SU-DHL-6 (cell line): ENCODE measurements around the gene MAP2K1.

Experiments used
- H2AFZ ChIP-seq: fragments of 200-600 bp; sonication (generic); 2 replicates; pipeline ENCODE4 v1.6.1; 2014; ENCODE audit warnings: low read depth, mild to moderate bottlenecking, moderate library complexity, mixed read lengths, antibody characterized with exemption, low read length; ENCODE audit not compliant: severe bottlenecking
- H3F3A ChIP-seq: fragments of 200-600 bp; shearing (Covaris generic); 2 replicates; pipeline ENCODE4 v1.6.0; 2016; ENCODE audit warnings: antibody characterized with exemption, mild to moderate bottlenecking; ENCODE audit not compliant: insufficient read depth
- H3K27ac ChIP-seq: fragments of 200-600 bp; sonication (generic); 2 replicates; pipeline ENCODE4 v1.5.1; 2016; ENCODE audit warnings: low read depth, mild to moderate bottlenecking, low read length, moderate library complexity, mixed read lengths
- H3K27me3 ChIP-seq: fragments of 200-600 bp; sonication (generic), shearing (Covaris generic); 2 replicates; pipeline ENCODE4 v1.6.0; 2014; ENCODE audit warnings: mild to moderate bottlenecking, low read length
- H3K36me3 ChIP-seq: fragments of 200-600 bp; sonication (generic); 2 replicates; pipeline ENCODE4 v1.6.1; 2014; ENCODE audit warnings: mild to moderate bottlenecking, low read length, mixed read lengths
- H3K4me2 ChIP-seq: fragments of 300-600, 200-600 bp; shearing (Covaris generic), sonication (generic); 2 replicates; pipeline ENCODE4 v1.6.0; 2014; ENCODE audit warnings: low read length, low read depth, mild to moderate bottlenecking; ENCODE audit not compliant: poor library complexity, severe bottlenecking
- H3K4me3 ChIP-seq: fragments of 200-600 bp; sonication (generic); 2 replicates; pipeline ENCODE4 v1.5.1; 2014; ENCODE audit warnings: antibody characterized with exemption, low read length, mild to moderate bottlenecking, mixed read lengths; ENCODE audit not compliant: insufficient read depth, poor library complexity, severe bottlenecking
- H3K79me2 ChIP-seq: fragments of 200-600 bp; sonication (generic); 2 replicates; pipeline ENCODE4 v1.6.1; 2014; ENCODE audit warnings: mild to moderate bottlenecking, low read length, moderate library complexity; ENCODE audit not compliant: insufficient read depth
- H3K9ac ChIP-seq: fragments of 200-600 bp; sonication (generic); 2 replicates; pipeline ENCODE4 v1.7.0; 2014; ENCODE audit warnings: mild to moderate bottlenecking, low read length
- H3K9me2 ChIP-seq: fragments of 200-600 bp; sonication (generic); replicated peaks from 2 replicates; pipeline ENCODE4 v1.6.1; 2014; ENCODE audit warnings: low read length; ENCODE audit not compliant: insufficient read depth
- H3K9me3 ChIP-seq: fragments of 200-600 bp; sonication (generic); 2 replicates; pipeline ENCODE4 v1.6.1; 2014; ENCODE audit warnings: low read length, mixed read lengths; ENCODE audit not compliant: insufficient read depth
- H4K20me1 ChIP-seq: fragments of 200-600 bp; sonication (generic); 2 replicates; pipeline ENCODE4 v1.6.1; 2014; ENCODE audit warnings: low read depth, mild to moderate bottlenecking, antibody characterized with exemption, low read length, moderate library complexity, mixed read lengths
- CTCF ChIP-seq: fragments of 200-600 bp; sonication (generic); IDR thresholded peaks from one replicate; pipeline ENCODE4 v1.5.1; 2017; ENCODE audit warnings: antibody characterized with exemption, mild to moderate bottlenecking, low read length, moderate library complexity; ENCODE audit not compliant: insufficient read depth, poor library complexity, severe bottlenecking
- EZH2phosphoT487 ChIP-seq: fragments of 200-600 bp; sonication (generic), shearing (Covaris generic); conservative IDR thresholded peaks from 2 replicates; pipeline ENCODE4 v1.6.1; 2018; ENCODE audit warnings: mild to moderate bottlenecking, antibody characterized with exemption, low read length, moderate library complexity, mixed read lengths

MAP2K1 gene

GRCh38 chr15:66404122-66404521, 17.4 kb downstream of the MAP2K1 start:
- H3K9ac ChIP-seq: no peak overlapping the region
- H3K9me3 ChIP-seq: no peaks in the 10 kb centered on the region
- H3K79me2 ChIP-seq: peaks cover 95% of the 10 kb centered on the region
- H3K4me3 ChIP-seq: no peak overlapping the region
- no peaks in the 10 kb centered on the region for H3K9me2 ChIP-seq
- H3K36me3 ChIP-seq: no peaks in the 10 kb centered on the region
- H3F3A ChIP-seq: no peaks in the 10 kb centered on the region
- peaks cover 24% of the 10 kb centered on the region for H4K20me1 ChIP-seq
- no peak overlapping the region for H3K4me2 ChIP-seq
- no peak overlapping the region for H3K27ac ChIP-seq
- TF ChIP-seq CTCF: no peak
- TF ChIP-seq EZH2phosphoT487: no peak
- no peaks in the 10 kb centered on the region for H3K27me3 ChIP-seq
- H2AFZ ChIP-seq: no peak overlapping the region

GRCh38 chr15:66404532-66404931, 17.8 kb downstream of the MAP2K1 start:
- H3K9me2 ChIP-seq: no peaks in the 10 kb centered on the region
- H2AFZ ChIP-seq: no peak overlapping the region
- H3K79me2 ChIP-seq: peaks cover 96% of the 10 kb centered on the region
- no peak overlapping the region for H3K27ac ChIP-seq
- H3K9ac ChIP-seq: no peak overlapping the region
- H3K4me3 ChIP-seq: no peak overlapping the region
- no peaks in the 10 kb centered on the region for H3K36me3 ChIP-seq
- no peaks in the 10 kb centered on the region for H3K27me3 ChIP-seq
- TF ChIP-seq EZH2phosphoT487: no peak
- TF ChIP-seq CTCF: no peak
- peaks cover 24% of the 10 kb centered on the region for H4K20me1 ChIP-seq
- H3F3A ChIP-seq: no peaks in the 10 kb centered on the region
- H3K9me3 ChIP-seq: no peaks in the 10 kb centered on the region
- H3K4me2 ChIP-seq: no peak overlapping the region

- H3K9ac ChIP-seq: no peak overlapping the region
- no peaks in the 10 kb centered on the region for H3K9me2 ChIP-seq
- TF ChIP-seq CTCF (no peak), EZH2phosphoT487 (no peak)
- H3K9me3 ChIP-seq: no peaks in the 10 kb centered on the region
- H3K36me3 ChIP-seq: no peaks in the 10 kb centered on the region
- peaks cover 24% of the 10 kb centered on the region for H4K20me1 ChIP-seq
- no peak overlapping the region for H3K4me2 ChIP-seq
- no peak overlapping the region for H3K4me3 ChIP-seq
- no peak overlapping the region for H2AFZ ChIP-seq
- H3K27me3 ChIP-seq: no peaks in the 10 kb centered on the region
- H3K79me2 ChIP-seq: peaks cover 100% of the 10 kb centered on the region
- H3K27ac ChIP-seq: no peak overlapping the region
- H3F3A ChIP-seq: no peaks in the 10 kb centered on the region
Observed at GRCh38 chr15:66405007-66405406, 18.3 kb downstream of the MAP2K1 start.

GRCh38 chr15:66405615-66406014, 18.9 kb downstream of the MAP2K1 start:
- Histone ChIP-seq H2AFZ (no peak overlapping the region), H3K4me3 (no peak overlapping the region), H3K27me3 (no peaks in the 10 kb centered on the region), H3K4me2 (no peak overlapping the region), H3K27ac (no peak overlapping the region), H3K9ac (no peak overlapping the region), H3K79me2 (peaks cover 100% of the 10 kb centered on the region), H4K20me1 (peaks cover 24% of the 10 kb centered on the region), H3K9me2 (no peaks in the 10 kb centered on the region), H3F3A (no peaks in the 10 kb centered on the region), H3K36me3 (no peaks in the 10 kb centered on the region), H3K9me3 (no peaks in the 10 kb centered on the region)
- TF ChIP-seq EZH2phosphoT487 (no peak), CTCF (no peak)
